SKM-1 treated with dmso at 0.1 percent for 144 hours (cell line): ENCODE results near the gene TGOLN2.
A peak's percentile ranks its signal among the peaks of the same experiment; 100 is the strongest.

Experiments
- DNase-seq: peaks from one replicate; lab custom pipeline; 2025; ENCODE audit not compliant: unreplicated experiment; lab: John Stamatoyannopoulos, UW

Gene TGOLN2

GRCh38 chr2:85309699-85310321, 18.0 kb downstream of the TGOLN2 start:
- DNase-seq = peak; percentile 65

- DNase-seq = no peak
Observed at GRCh38 chr2:85308896-85309555, 18.8 kb downstream of the TGOLN2 start.

- DNase-seq = no peak
Observed at GRCh38 chr2:85308201-85308600, 19.6 kb downstream of the TGOLN2 start.

GRCh38 chr2:85307527-85307897, 20.3 kb downstream of the TGOLN2 start:
- no peak for DNase-seq

- no peak for DNase-seq
Observed at GRCh38 chr2:85303780-85304531, 23.8 kb downstream of the TGOLN2 start.

GRCh38 chr2:85302121-85302520, 25.7 kb downstream of the TGOLN2 start:
- DNase-seq = no peak

GRCh38 chr2:85291425-85292023, 36.3 kb downstream of the TGOLN2 start:
- no peak for DNase-seq

GRCh38 chr2:85288244-85288725, 39.5 kb downstream of the TGOLN2 start:
- no peak for DNase-seq

GRCh38 chr2:85287721-85288120, 40.1 kb downstream of the TGOLN2 start:
- DNase-seq = no peak

- no peak for DNase-seq
Observed at GRCh38 chr2:85286918-85287317, 40.9 kb downstream of the TGOLN2 start.

- DNase-seq = no peak
Observed at GRCh38 chr2:85283641-85284040, 44.1 kb downstream of the TGOLN2 start.

GRCh38 chr2:85282914-85283313, 44.9 kb downstream of the TGOLN2 start:
- DNase-seq = no peak

GRCh38 chr2:85281553-85281952, 46.2 kb downstream of the TGOLN2 start:
- DNase-seq = no peak

GRCh38 chr2:85278361-85278760, 49.4 kb downstream of the TGOLN2 start:
- DNase-seq = no peak

GRCh38 chr2:85277416-85278158, 50.2 kb downstream of the TGOLN2 start:
- no peak for DNase-seq

GRCh38 chr2:85276571-85277118, 51.1 kb downstream of the TGOLN2 start:
- DNase-seq = no peak

GRCh38 chr2:85275984-85276540, 51.7 kb downstream of the TGOLN2 start:
- DNase-seq = no peak

GRCh38 chr2:85273738-85274731, 53.8 kb downstream of the TGOLN2 start:
- no peak for DNase-seq

- DNase-seq = no peak
Observed at GRCh38 chr2:85272357-85272756, 55.4 kb downstream of the TGOLN2 start.
